NCI-H2171 (cell line): ENCODE results near the gene C2CD2L.
A peak's percentile ranks its signal among the peaks of the same experiment; 100 is the strongest.
"Not testable (repeated sequence)": the region's sequence is repeated elsewhere in the genome, so short reads cannot be mapped to it uniquely, and the experiment has no call there.

ENCODE experiments used
- DNase-seq: peaks from one replicate; lab custom pipeline; 2025; lab: John Stamatoyannopoulos, UW

The C2CD2L gene

DNA sequence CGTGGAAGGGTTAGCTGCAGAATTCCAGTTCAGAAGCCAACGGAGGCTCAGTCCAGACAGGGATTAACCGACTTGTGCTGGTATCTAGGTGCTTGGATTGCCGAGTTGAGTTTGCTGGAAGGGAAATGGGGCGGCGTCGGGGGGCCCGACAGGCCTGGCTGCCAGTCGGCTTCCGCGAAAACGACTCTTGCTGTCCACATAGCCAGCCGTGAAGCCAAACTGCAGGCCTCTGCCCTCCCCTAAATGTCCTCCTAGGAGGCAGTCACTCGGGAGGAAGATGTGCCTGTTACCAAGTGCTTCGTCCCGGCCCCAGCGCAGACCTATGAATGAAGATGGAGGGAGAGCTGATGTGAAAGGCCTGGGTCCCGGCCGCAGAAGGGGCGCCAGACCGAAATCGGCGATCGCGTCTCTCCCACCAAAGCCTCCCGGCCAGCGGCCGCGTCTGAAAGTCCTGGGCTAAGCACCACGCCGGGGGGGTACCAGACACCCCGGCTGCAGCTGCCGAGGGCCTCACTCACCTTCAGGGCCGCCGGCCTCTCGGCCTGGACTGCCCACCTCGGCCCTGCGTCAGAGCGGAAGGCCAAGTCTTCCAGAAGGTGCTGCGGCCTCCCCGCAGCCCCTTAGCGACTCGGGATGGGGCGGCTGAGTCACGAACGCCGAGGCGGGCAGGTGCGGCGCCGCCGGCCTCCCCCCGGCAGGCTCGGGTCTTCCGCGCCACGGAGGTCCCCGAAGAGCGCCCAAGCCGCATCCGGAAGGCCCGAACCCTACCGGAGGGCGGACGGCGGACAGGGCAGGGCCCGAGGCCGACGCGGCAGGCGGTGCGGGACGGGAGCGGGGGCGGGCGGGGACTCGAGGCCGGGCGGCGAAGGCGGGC lies 13.0 kb upstream of the C2CD2L start:
- no peak for DNase-seq

DNA sequence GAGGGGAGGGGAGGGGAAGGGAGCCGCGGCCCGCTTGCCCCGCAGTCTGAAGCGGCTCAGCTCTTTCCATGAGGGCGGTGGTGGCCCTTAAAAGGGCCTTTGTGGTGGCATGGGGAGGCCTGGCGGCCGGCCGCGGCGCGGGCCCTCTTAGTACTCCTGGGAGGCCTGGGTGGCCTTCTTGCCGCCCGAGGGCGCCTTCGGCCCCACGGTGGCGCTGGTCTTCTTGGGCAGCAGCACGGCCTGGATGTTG lies 12.4 kb upstream of the C2CD2L start:
- no peak for DNase-seq

DNA sequence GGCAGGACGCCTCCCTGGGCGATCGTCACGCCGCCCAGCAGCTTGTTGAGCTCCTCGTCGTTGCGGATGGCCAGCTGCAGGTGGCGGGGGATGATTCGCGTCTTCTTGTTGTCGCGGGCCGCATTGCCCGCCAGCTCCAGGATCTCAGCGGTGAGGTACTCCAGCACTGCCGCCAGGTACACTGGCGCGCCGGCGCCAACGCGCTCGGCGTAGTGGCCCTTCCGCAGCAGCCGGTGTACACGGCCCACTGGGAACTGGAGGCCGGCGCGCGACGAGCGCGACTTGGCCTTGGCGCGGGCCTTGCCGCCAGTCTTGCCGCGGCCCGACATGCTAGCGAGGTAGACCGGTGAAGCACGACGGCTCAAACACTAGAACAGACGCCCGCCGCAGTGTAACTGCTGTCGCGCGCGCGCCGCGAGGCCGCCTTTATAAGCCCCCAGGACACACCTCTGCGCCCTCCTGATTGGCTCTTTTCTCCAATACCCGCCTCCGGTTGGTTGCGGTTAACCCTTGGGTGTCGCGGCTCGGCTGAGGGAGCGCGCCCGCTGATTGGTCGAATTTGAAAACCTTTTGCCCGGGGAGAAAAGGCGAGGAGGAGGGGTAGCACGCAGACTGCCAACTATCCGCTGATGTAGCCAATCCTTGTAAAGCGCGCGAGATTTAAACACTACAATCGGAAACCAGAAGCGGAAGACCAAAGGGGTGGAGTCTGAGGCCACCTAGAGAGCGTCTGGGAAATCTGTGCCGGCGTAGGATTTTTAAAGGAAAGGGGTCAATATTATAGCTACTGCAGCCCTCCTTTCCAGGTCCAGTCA lies 11.9 kb upstream of the C2CD2L start:
- DNase-seq, result peak; percentile 90

DNA sequence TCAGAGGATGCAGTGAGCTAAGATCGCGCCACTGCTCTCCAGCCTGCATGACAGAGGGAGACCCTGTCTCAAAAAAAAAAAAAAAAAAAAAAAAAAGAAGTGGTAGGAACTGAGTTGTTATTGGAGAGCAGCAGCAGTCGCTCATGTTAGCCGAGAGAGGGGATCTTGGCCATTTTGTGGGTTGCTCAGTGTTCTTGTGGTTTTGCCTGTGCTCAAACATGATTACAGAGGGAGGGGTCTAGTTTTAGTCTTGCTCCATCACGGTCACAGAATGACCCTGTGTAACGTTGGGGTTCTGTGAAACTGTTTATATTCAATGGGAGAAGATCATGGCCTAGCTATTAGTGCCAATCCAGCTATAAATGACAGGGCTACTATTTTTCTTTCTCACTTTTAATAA lies 7.4 kb upstream of the C2CD2L start:
- no peak for DNase-seq

DNA sequence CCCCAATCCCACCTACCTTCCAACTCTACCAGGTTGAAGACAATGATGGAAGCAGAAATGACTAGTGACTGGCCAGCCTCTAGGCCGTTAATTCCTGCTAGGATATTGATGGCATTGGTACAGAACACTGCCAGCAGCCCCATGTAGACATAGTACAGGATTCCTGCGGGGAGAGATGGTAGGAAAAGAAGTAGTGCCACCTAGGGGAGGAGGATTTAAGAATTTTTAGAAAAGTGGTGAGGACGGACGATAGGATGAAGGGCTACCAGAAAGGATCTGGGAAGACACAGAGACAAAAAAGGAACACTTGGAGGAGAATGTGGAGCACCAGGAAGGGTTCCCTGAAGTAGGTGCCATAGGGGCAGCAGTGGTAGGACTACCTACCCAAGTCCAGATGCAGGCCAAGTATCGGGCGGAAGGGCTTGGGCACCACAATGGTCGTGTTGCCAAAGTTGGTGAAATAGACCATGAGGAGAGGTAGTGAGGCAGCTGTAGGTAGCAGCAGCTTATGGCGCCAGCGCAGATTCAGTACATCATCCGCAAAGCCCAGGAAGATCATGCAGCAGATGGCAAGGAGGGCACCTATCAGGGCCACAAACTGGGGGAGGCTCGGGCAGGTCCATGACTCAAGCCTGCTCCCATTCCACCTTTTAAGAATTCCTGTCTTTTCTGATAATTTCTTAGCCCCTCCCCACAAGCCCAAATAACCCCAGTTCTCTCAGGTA lies 6.7 kb upstream of the C2CD2L start:
- DNase-seq, result no peak

DNA sequence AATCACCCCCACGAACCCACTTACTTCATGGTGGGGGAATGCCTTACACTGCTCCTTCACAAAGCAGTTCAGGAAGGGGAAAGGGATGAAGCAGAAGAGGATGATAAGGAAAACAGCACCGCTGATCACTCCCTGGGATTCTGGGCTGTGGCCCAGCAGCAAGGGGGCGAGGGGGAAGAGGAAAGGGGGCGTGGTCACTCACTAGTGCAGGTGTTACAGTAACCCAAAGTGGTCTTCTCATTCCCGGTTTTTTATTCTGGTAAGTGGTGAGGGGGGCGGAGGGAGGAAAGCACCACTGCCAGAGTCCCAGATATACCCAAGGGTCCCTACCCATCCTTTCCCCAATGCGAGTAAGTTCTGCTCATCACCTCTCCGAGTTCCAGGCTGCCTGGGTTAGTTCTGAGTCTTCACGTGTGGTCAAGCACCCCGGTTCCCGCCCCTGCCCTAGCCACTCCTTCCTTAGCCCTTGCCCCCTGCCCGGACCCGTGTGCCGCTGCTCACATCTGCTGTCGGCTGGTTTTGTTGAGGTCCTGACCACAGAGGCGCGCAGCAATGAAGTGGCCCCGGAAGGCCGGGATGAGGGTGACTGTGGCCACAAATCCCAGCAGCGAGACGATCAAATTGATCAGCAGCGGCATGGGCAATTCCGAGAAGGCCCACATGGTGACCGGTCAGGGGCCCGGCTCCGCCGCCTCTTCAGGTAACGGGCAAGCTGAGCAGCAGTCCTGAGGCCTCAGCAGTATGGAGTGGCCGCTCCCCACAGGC lies 6.0 kb upstream of the C2CD2L start:
- DNase-seq, result no peak

DNA sequence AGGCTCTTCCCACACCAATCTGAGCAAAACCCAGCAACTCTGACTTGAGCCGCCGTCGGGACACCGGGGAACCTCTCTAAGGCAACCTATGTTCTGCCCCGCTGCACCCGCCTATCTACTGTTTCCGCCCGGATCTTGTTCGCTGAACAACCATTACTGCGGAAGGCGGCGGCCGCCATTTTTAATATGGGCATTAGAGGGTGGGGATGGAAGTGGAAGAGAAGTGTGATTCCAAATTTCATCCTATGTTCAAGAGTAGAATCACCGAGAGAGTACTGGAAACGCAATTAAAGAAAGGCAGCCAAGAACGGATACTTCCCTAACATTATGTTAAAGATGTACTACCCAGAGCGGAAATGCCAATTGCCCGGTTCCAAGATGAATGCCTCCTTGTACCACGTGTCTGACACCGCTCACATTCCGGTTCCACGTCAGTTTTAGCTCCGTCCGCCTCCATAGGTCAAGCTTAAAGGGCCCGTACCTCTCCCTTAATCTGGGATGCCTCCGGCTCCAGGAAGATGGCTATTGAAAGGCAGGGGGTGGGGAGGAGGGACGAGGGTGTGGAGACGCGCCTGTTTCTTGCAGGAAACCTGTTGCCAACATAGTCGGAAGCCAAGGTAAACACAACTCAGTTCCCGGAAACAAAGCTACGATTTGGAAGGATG lies 5.3 kb upstream of the C2CD2L start, which contains the start of gene DPAGT1:
TSS of gene DPAGT1 (minus strand) at position 95 of the 665 bp plus-strand sequence. CDS start 198 bp downstream, outside the sequence.
- peak; percentile 78 for DNase-seq

DNA sequence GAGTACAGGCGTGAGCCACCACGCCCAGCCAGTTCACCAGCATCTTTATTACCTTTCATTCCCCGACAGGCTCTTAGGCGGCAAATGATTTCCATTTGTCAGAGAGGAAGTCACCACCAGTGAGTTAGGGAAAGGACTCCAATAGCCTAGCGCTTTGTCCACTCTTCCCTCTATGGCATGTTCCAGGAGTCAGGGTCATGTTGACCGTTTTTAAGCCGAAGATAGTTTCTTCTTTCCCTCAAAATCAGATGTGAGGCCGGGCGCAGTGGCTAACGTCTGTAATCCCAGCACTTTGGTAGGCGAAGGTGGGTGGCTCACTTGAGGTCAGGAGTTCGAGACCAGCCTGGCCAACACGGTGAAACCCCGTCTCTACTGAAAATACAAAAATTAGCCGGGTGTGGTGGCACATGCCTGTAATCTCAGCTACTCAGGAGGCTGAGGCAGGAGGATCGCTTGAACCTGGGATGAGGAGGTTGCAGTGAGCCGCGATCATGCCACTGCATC lies 3.9 kb upstream of the C2CD2L start:
- not testable (repeated sequence) for DNase-seq

DNA sequence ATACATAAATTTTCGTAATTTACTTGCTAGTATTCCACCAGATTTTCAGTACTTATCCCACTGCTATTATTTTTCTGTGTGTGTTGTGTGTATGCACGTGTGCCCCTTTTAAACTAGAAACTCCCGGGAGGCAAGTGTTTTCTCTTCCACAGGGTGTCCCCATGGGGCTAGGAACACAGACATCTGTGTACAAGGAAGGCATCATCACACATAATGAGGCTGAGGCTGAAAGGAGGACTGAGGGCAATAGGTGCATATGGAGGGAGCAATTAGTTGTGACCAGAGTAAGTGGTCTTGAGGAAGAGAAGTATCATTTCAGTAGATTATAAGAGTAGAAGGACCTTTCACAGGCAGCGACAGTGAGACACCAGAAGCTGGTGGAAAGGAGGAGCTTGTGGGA lies 3.4 kb upstream of the C2CD2L start:
- peak; percentile 51 for DNase-seq

DNA sequence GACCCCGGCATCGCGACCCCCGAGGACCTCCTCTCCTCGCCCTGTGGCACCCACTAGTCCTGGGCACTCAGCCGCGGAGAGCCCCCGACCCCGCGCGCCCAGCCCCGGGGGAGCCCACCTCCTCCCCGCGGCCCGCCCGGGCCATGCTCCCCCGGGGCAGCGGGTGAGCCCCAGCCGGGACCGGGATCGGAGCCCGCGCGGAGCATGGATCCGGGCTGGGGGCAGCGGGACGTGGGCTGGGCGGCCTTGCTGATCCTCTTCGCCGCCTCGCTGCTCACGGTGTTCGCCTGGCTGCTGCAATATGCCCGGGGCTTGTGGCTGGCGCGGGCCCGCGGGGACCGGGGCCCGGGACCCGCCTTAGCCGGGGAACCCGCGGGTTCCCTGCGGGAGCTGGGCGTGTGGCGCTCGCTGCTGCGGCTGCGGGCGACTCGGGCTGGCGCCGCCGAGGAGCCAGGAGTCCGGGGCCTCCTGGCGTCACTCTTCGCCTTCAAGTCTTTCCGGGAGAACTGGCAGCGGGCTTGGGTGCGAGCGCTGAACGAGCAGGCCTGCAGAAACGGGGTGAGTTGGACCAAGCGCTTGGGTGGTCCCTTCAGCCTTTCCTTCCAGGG lies 498 bp downstream of the C2CD2L start:
- no peak for DNase-seq

DNA sequence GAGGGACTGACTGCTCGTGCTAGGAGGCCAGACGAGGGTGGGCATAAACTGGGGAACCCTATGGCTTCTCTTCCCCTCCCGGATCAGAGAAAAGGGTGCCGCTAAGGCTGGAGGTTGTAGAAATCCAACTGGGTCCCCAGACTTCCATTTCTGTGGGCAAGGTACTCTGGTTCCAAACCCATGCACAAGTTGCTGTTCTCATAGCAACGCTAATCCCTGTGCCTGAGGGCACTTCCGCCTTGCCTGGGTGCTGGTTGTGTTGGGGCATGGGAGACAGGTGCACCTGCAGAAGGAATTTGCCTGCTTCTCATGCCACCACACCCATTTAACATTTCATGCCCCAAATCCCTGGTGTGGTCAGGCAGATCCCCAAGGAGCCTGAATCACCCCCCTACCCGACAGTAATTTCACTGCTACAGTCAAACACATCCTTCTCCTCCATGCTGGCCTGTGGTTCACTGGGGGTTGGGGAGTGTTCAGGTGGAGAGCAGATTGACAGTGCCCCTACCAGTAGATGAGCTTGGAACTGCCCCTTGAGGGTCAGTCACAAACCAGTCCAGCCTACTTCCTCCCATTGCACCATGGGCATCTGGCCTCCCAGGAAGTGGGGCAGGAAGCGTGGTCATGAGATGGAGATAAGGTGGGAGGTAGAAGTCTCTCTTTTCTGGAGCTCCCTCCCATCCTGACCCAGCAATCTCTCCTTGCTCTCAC lies 1.2 kb downstream of the C2CD2L start:
- no peak for DNase-seq

DNA sequence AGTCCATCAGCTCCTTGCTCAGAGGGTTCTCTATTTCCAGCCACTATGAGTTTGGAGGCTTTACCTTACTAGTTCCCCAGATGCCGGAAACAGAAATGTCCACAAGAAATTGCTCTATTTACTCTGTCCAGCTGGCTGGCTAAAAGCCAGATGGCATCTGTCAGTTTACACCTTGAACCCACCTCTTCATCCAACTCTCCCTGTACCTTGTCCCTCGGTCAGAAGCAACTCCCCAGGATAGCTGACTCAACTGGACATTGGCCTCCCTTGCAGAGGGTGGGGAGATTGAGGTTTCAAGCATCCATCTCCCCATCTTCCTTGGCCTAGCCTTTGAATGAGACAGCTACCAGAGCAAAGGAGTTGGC lies 1.7 kb downstream of the C2CD2L start:
- no peak for DNase-seq

DNA sequence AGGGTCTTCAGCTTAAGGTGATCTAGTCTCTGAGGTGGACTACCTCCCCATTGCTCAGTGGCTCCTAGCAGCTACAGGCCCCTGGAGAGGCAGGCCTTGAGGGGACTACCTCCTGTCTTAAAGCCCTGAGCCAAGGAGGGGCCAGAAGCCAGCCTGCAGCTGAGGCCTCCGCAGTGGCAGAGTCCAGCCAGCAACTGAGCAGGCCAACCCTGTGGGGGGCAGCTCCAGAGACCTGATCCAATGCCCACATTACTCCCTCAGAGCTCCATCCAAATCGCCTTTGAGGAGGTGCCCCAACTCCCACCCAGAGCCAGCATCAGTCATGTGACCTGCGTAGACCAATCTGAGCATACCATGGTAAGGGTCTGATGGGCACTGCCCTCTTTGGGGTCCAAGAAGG lies 2.7 kb downstream of the C2CD2L start:
- no peak for DNase-seq

DNA sequence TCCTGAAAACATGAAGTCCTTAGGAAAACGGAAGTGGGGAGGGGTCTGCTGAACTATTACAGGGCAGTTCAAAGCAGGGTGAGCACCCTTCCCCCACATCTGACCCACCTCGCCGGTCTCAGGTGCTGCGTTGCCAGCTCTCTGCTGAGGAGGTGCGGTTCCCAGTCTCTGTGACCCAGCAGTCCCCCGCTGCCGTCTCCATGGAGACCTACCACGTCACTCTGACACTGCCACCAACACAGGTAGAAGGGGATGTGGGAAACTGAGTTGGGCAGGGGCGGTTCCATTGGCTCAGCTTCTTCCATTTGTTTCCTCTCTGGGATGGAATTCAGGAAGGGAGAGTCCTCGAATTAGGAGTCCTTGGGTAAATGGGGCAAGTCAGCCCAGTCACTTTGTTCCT lies 3.3 kb downstream of the C2CD2L start:
- DNase-seq, result no peak

DNA sequence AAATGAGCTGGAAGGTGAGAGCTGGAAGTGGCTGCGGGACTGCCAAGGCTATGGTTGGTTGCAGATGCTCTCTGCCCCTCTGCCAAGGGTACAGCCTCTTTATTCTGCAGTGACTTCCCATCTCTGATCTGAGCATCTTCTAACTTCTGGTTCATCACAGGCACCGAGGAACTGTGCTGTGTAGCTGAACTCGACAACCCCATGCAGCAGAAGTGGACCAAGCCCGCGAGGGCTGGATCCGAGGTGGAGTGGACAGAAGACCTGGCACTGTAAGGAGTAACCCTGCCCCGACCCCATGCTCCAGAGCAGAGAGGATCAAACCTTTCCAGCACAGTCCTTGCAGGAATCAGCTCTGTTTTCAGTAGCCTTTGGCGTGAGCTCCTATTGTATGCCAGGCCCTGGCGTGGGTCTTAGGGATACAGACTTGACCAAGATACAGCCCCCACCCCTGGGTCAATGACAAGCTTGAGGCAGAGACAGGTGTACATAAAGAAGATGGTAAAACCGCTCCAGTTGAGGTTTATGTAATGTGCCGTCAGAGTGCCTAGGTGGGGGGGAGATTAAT lies 4.3 kb downstream of the C2CD2L start:
- DNase-seq, result no peak

DNA sequence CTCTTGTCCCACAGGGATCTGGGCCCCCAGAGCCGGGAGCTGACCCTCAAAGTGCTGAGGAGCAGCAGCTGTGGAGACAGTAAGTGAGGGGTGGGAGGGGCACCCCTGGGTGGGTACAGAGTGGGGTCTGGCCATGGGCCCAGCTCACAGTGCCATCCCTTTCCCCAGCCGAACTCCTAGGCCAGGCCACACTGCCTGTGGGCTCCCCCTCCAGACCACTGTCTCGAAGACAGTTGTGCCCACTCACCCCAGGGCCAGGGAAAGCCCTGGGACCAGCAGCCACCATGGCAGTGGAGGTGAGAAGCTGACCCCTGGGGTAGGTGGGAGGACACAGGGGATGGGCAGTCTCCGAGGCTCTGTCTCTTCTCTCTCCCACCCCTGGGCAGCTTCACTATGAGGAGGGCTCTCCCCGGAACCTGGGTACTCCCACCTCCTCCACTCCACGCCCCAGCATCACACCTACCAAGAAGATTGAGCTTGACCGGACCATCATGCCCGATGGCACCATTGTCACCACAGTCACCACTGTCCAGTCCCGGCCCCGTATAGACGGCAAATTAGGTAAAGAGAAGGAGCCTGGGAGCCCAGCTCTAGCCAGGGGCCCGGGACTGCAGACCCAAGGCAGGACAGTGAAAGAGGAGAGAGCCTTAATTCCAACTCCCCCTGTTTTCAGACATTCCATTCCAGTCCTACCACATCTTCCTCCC lies 5.3 kb downstream of the C2CD2L start:
- no peak for DNase-seq

DNA sequence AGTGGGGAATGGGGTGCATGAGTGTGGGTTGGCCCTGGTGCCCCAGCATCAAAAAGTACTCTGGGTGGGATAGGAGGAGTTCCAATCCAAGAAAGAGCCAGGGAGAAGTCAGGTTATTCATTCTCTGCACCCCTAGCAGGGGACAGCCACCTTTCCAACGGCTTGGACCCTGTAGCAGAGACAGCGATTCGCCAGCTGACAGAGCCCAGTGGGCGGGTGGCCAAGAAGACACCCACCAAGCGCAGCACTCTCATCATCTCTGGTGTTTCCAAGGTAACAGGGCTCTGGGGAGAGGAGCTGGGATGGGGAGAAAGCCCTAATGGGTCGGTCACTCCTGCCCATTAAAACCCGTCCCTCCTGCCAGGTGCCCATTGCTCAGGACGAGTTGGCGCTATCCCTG lies 6.6 kb downstream of the C2CD2L start:
- no peak for DNase-seq

DNA sequence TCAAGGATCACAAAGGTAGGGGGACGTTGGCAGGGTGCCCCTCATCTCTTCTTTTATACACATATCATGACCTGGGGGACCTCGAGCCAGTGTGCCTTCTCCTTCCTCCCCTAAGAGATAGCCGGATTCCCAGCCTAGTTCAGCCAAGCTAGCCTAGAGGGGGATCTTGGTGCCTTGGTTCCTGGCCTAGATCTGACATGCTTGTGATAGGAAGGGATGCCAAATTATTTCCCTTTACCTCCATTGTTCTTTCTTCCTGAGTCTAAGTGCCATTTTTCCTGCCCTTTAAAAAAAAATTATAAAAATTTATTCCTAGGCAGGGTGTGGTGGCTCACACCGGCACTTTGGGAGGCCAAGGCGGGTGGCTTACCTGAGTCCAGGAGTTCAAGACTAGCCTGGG lies 7.2 kb downstream of the C2CD2L start:
- no peak for DNase-seq
